Measurements from ENCODE around the gene SCUBE1. TPM values are rescaled to one million over a fixed set of nuclear protein-coding genes. Genes with fewer than 3 reads are reported as not detected.

The SCUBE1 gene
- total RNA-seq, 4 donors from 2014 or later = 0.68 to 6.4 (median 1.7) TPM

DNA sequence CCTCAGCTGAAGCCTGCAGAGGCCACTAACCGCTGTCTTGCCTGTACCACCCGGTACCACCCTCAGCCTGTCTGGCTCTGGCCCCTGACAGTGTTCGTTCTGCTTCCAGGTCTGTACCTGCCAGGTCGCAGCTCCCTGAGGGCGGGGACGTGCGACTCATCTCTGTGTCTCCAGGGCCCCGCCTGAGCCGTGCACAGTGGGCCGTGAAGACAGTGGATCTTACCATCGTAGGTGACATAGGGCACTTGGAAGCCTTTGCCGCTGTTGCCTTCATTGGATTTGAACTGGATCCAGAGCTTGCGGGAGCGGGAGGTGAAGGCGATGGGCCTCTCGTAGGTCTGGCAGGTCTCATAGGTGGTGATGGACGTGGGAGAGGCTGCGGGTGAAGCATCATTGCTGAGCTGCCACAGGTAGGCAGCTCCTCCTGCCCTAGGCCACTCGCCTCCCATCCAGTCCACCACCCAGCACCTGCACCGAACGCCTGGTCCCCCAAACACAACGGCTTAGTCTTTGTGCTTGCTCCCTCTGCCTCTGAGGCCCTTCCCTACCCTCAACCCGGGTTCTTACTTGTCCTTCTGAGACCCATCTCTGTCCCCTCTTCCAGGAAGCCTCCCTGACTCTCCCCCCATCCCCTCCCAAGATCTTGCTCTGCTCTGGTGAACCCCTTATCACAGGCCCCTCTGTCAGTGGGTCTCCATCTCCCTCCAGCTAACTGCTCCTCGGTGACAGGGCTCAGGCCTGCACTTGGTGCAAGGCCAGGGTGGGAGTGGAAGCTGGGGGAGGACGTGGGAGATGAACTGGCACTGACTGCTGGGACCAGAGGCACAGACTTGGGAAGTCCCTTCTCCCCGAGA is 135.1 kb downstream of the SCUBE1 start:
- Histone ChIP-seq H3K4me1 (no peaks in the 10 kb centered on the region), H3K9me3 (no peaks in the 10 kb centered on the region), H3K27me3 (no peaks in the 10 kb centered on the region), H3K36me3 (no peaks in the 10 kb centered on the region), H3K27ac (no peak overlapping the region), H3K4me3 (no peak overlapping the region)
- intact Hi-C loops (cut with DNase I; ENCODE audit: low total_unique reads) = loop anchor here (5.0 kb wide), 1 partner anchor 274 kb away; no protein-coding TSS in a partner anchor
- in situ Hi-C loops (cut with MboI; ENCODE audit: low pct_ligation_motif_present in 1 of 4, low pct_unique_long_range_greater_than_20kb in 1 of 4, low sequenced_read_pairs in 3 of 4) = no loop called here
- TF ChIP-seq POLR2AphosphoS5 (IDR thresholded peaks at IDR 0.05) (no peak), POLR2A (IDR thresholded peaks at IDR 0.05) (no peak), EP300 (IDR thresholded peaks at IDR 0.05; ENCODE audit: low read depth) (no peak)
- TF ChIP-seq, protein P1, sequence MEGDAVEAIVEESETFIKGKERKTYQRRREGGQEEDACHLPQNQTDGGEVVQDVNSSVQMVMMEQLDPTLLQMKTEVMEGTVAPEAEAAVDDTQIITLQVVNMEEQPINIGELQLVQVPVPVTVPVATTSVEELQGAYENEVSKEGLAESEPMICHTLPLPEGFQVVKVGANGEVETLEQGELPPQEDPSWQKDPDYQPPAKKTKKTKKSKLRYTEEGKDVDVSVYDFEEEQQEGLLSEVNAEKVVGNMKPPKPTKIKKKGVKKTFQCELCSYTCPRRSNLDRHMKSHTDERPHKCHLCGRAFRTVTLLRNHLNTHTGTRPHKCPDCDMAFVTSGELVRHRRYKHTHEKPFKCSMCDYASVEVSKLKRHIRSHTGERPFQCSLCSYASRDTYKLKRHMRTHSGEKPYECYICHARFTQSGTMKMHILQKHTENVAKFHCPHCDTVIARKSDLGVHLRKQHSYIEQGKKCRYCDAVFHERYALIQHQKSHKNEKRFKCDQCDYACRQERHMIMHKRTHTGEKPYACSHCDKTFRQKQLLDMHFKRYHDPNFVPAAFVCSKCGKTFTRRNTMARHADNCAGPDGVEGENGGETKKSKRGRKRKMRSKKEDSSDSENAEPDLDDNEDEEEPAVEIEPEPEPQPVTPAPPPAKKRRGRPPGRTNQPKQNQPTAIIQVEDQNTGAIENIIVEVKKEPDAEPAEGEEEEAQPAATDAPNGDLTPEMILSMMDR (IDR thresholded peaks at IDR 0.05) = no peak
- DNase-seq = no peak
- WGBS, 2 donors (ENCODE audit: low coverage in 1 of 2) = 69 to 100% methylated on average over 1 to 20 of the region's 26 CpGs

DNA sequence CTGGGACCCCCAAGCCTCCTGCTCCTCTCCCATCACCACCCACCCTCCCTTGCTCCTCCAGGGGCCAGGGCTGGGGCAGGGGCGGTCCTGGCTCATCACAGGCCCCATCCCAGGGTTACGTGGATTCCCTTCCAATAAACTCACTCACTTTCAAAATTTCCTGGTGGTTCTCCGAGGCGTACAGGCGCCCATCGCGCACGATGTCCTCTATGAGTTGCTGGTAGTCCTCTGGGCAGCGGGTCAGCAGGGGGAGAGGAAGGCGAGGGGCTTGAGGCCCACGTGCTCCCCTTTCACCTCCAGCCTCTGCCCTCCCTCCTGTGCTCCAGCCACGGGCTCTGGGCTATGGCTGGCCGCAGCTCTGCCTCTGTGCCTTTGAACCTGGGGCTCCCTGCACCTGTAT is 135.8 kb downstream of the SCUBE1 start:
- no peak for DNase-seq
- WGBS, 2 donors (ENCODE audit: low coverage in 1 of 2) = 84% methylated on average over 13 of the region's 13 CpGs; no CpG with 5 or more reads in 1 of the 2 donors
- intact Hi-C loops (cut with DNase I; ENCODE audit: low total_unique reads) = loop anchor here (5.0 kb wide), 1 partner anchor 275 kb away; no protein-coding TSS in a partner anchor

DNA sequence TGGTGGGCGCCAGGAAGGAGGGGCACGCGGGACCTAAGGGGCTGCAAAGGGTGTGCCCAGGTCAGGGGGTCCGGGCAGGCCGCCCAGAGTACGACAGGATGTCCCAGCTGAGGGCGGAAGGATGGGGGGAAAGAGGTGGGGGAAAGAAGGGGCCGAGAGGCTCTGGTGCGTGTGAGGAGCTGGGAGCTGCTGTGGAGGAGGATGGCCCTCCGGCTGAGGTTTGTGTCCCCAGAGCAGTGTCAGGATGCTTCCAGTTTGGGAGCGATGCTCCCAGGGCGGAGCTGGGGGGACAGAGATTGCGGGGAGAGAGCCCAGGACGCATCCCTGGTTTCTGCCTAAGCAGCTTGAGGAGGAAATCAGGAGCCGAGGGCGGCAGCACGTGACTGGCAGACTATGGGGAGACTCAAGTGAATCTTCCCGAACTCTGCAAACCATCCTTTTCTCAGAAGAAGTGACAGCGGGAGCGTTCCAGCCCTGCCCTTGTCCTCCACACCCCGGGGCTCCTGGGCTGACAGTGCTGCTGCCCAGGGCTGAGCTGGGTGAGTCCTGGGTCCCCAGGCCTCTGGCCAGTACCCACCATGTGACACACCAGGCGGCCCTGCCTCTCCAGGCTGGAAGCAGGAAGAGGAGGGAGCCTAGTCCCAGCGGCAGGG is 136.5 kb downstream of the SCUBE1 start:
- intact Hi-C loops (cut with DNase I; ENCODE audit: low total_unique reads) (loop anchor here (5.0 kb wide), 1 partner anchor 276 kb away; no protein-coding TSS in a partner anchor), in situ Hi-C loops (cut with MboI; ENCODE audit: low pct_ligation_motif_present in 1 of 4, low pct_unique_long_range_greater_than_20kb in 1 of 4, low sequenced_read_pairs in 3 of 4) (no loop called here)
- no peak for DNase-seq
- H3K4me1 ChIP-seq = no peaks in the 10 kb centered on the region
- H3K27me3 ChIP-seq = no peaks in the 10 kb centered on the region
- no peaks in the 10 kb centered on the region for H3K9me3 ChIP-seq
- 55% methylated on average over 23 of the region's 23 CpGs; no CpG with 5 or more reads in 1 of the 2 donors for WGBS, 2 donors (ENCODE audit: low coverage in 1 of 2)
- no peaks in the 10 kb centered on the region for H3K36me3 ChIP-seq
- H3K27ac ChIP-seq = no peak overlapping the region
- TF ChIP-seq POLR2AphosphoS5 (IDR thresholded peaks at IDR 0.05) (no peak), EP300 (IDR thresholded peaks at IDR 0.05; ENCODE audit: low read depth) (no peak), POLR2A (IDR thresholded peaks at IDR 0.05) (no peak)
- TF ChIP-seq, protein P1 (IDR thresholded peaks at IDR 0.05) = no peak
- no peak overlapping the region for H3K4me3 ChIP-seq

More for the DNA sequence above, 135.8 kb downstream of the SCUBE1 start:
- Histone ChIP-seq H3K4me3 (no peak overlapping the region), H3K36me3 (no peaks in the 10 kb centered on the region), H3K4me1 (no peaks in the 10 kb centered on the region), H3K9me3 (no peaks in the 10 kb centered on the region), H3K27ac (no peak overlapping the region), H3K27me3 (no peaks in the 10 kb centered on the region)
- in situ Hi-C loops (cut with MboI; ENCODE audit: low pct_ligation_motif_present in 1 of 4, low pct_unique_long_range_greater_than_20kb in 1 of 4, low sequenced_read_pairs in 3 of 4) = no loop called here
- TF ChIP-seq, protein P1 (IDR thresholded peaks at IDR 0.05) = no peak
- TF ChIP-seq POLR2A (IDR thresholded peaks at IDR 0.05) (no peak), POLR2AphosphoS5 (IDR thresholded peaks at IDR 0.05) (no peak), EP300 (IDR thresholded peaks at IDR 0.05; ENCODE audit: low read depth) (no peak)
